Airway epithelial cell (primary cell): Measurements from ENCODE around the gene RPL10L. TPM values are rescaled to one million over a fixed set of nuclear protein-coding genes. Genes with fewer than 3 reads are reported as not detected.

ENCODE experiments used
- total RNA-seq: library from RNA; depleted of rRNA; stranded (reverse); fragments of >200 nt; gene quantifications from 2 replicates; pipeline ENCODE4 v1.2.3, GENCODE V29; 2015

Gene RPL10L
- total RNA-seq, result not detected in 2 replicates

GRCh38 chr14:46651526-46652144, at the start of gene RPL10L:
RPL10L (minus strand) TSS chr14:46651781; CDS start chr14:46651736, 45 bp downstream.

